MM.1S (cell line): ENCODE data around the gene GABBR1.

Experiments
- EZH2phosphoT487 ChIP-seq: fragments of 300-600 bp; sonication (generic); IDR thresholded peaks from 2 replicates; pipeline ENCODE4 v1.6.1; 2018; ENCODE audit warnings: antibody characterized with exemption, low read length
- TF ChIP-seq, protein P1 (sequence below): fragments of 300-600 bp; sonication (generic); IDR thresholded peaks from 2 replicates; pipeline ENCODE4 v1.5.1; 2016; ENCODE audit warnings: antibody characterized with exemption, low read length, mixed read lengths

DNA sequence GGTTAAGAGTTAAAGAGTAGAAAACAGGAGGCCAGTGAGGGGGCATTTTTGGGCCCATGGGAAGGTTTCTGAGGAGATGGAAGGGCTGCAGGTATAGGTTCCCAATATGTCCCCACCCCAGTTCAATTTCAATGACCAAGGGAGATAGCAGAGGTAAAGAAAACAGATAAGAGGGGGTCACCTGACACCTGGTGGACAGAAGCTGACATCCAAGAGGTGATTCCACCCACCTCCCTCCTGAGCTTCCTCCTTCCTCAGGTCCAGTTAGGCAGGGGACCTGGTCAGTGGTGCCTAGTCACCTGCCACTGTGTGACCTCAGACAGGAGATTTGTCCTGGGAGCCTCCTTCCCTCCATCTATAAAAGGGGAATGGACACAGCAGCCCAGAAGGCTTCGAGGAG lies 115.7 kb downstream of the GABBR1 start:
- TF ChIP-seq, protein P1, sequence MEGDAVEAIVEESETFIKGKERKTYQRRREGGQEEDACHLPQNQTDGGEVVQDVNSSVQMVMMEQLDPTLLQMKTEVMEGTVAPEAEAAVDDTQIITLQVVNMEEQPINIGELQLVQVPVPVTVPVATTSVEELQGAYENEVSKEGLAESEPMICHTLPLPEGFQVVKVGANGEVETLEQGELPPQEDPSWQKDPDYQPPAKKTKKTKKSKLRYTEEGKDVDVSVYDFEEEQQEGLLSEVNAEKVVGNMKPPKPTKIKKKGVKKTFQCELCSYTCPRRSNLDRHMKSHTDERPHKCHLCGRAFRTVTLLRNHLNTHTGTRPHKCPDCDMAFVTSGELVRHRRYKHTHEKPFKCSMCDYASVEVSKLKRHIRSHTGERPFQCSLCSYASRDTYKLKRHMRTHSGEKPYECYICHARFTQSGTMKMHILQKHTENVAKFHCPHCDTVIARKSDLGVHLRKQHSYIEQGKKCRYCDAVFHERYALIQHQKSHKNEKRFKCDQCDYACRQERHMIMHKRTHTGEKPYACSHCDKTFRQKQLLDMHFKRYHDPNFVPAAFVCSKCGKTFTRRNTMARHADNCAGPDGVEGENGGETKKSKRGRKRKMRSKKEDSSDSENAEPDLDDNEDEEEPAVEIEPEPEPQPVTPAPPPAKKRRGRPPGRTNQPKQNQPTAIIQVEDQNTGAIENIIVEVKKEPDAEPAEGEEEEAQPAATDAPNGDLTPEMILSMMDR = no peak
- TF ChIP-seq EZH2phosphoT487 = no peak
